Natural killer cell (primary cell): ENCODE results near the gene PLEKHA7. TPM values are rescaled to one million over a fixed set of nuclear protein-coding genes. Genes with fewer than 3 reads are reported as not detected.

Source experiments
- ATAC-seq, 3 donors: fragments of 150-1000 bp in 2 of 3; fragments of 200-7000 bp in 1 of 3; cut with Tn5 transposase; 1 replicate in 1 of 3; 2 replicates in 2 of 3; pipeline ENCODE4 v1.10.0; 2021; ENCODE audit warnings: mild to moderate bottlenecking in 2 of 3, moderate library complexity in 2 of 3
- DNase-seq, 2 donors: peaks; one replicate each; pipeline versions ENCODE4 v3.0.0 to v3.0.0-alpha.2; 2013 to 2021; ENCODE audit warnings: mixed read lengths in 1 of 2
- H3K27ac ChIP-seq: one replicate; pipeline ENCODE4 v1.5.1; 2013; ENCODE audit warnings: mild to moderate bottlenecking, low read length
- H3K27me3 ChIP-seq: one replicate; pipeline ENCODE4 v1.6.1; 2013; ENCODE audit warnings: low read length; ENCODE audit not compliant: control insufficient read depth, insufficient read depth
- H3K36me3 ChIP-seq: one replicate; pipeline ENCODE4 v1.6.1; 2013; ENCODE audit warnings: low read length; ENCODE audit not compliant: control insufficient read depth, insufficient read depth
- H3K4me1 ChIP-seq: one replicate; pipeline ENCODE4 v1.6.1; 2013; ENCODE audit warnings: low read length; ENCODE audit not compliant: control insufficient read depth, insufficient read depth
- H3K4me3 ChIP-seq: one replicate; pipeline ENCODE4 v1.5.1; 2013; ENCODE audit warnings: low read length
- H3K9me3 ChIP-seq: one replicate; pipeline ENCODE4 v1.6.1; 2013; ENCODE audit warnings: low read length; ENCODE audit not compliant: control insufficient read depth, insufficient read depth
- H3K27ac Mint-ChIP-seq, 2 donors: one replicate each; pipeline ENCODE4 v1.8.0; 2022; ENCODE audit warnings: mild to moderate bottlenecking in 2 of 2, mixed read lengths in 2 of 2, moderate library complexity in 1 of 2
- H3K27me3 Mint-ChIP-seq, 2 donors: one replicate each; pipeline ENCODE4 v1.8.0; 2022; ENCODE audit warnings: low read depth in 2 of 2, mixed read lengths in 2 of 2
- H3K36me3 Mint-ChIP-seq: one replicate; pipeline ENCODE4 v1.8.0; 2022; ENCODE audit warnings: mixed read lengths
- H3K4me1 Mint-ChIP-seq, 2 donors: one replicate each; pipeline ENCODE4 v1.8.0; 2022; ENCODE audit warnings: mixed read lengths in 2 of 2
- H3K4me3 Mint-ChIP-seq: one replicate; pipeline ENCODE4 v1.8.0; 2022; ENCODE audit warnings: mild to moderate bottlenecking, moderate library complexity, mixed read lengths
- H3K9me3 Mint-ChIP-seq, 2 donors: one replicate each; pipeline ENCODE4 v1.8.0; 2022; ENCODE audit warnings: mixed read lengths in 2 of 2
- CTCF ChIP-seq: fragments of 200-600 bp; IDR thresholded peaks from one replicate; pipeline ENCODE4 v1.8.0; 2022; ENCODE audit warnings: antibody characterized with exemption
- WGBS: methylation state at CpG from one replicate; pipeline ENCODE4 v1.1.7; 2013; ENCODE audit warnings: missing lambda C conversion rate; ENCODE audit not compliant: insufficient coverage; 5-methylcytosine and 5-hydroxymethylcytosine counted together
- intact Hi-C: fragments of 100-400 bp; cut with micrococcal nuclease; formaldehyde crosslinking; loops from one replicate; pipeline ENCODE4 v1.14.2; 2022
- total RNA-seq, 4 donors: library from RNA; stranded (reverse); fragments of 120-200 nt in 1 of 4; gene quantifications; one replicate each; pipeline versions ENCODE4 v1.2.3 to v1.2.4, GENCODE V29; 2013 to 2022

The PLEKHA7 gene
- total RNA-seq, 3 donors from 2014 or later (not counting 1 experiment from before 2014, with no cell fraction given) = 1.00 to 2.5 (median 1.3) TPM

- H3K27ac Mint-ChIP-seq = peak overlapping the region in 1 of 2 donors; percentile 51
- 97% methylated on average over 2 of the region's 2 CpGs for WGBS
- no peaks in the 10 kb centered on the region for H3K36me3 Mint-ChIP-seq
- intact Hi-C loops = no loop called here
- H3K4me3 Mint-ChIP-seq = no peak overlapping the region
- H3K9me3 ChIP-seq = no peaks in the 10 kb centered on the region
- no peaks in the 10 kb centered on the region for H3K4me1 Mint-ChIP-seq
- H3K9me3 Mint-ChIP-seq = no peaks in the 10 kb centered on the region
- H3K4me3 ChIP-seq = no peak overlapping the region
- TF ChIP-seq CTCF = no peak
- H3K36me3 ChIP-seq = no peaks in the 10 kb centered on the region
- no peaks in the 10 kb centered on the region for H3K27me3 Mint-ChIP-seq
- H3K27me3 ChIP-seq = no peaks in the 10 kb centered on the region
- H3K4me1 ChIP-seq = no peaks in the 10 kb centered on the region
- ATAC-seq (no peak), DNase-seq (no peak)
- H3K27ac ChIP-seq = no peak overlapping the region
Observed at GRCh38 chr11:16780146-16780545, 234.1 kb downstream of the PLEKHA7 start.

GRCh38 chr11:16779436-16779835 is 234.8 kb downstream of the PLEKHA7 start:
- H3K36me3 ChIP-seq = no peaks in the 10 kb centered on the region
- no peaks in the 10 kb centered on the region for H3K27me3 ChIP-seq
- no peaks in the 10 kb centered on the region for H3K4me1 Mint-ChIP-seq
- intact Hi-C loops = no loop called here
- no peak overlapping the region for H3K27ac ChIP-seq
- no peak for TF ChIP-seq CTCF
- no peak for DNase-seq
- H3K27me3 Mint-ChIP-seq = no peaks in the 10 kb centered on the region
- H3K9me3 ChIP-seq = no peaks in the 10 kb centered on the region
- 72% methylated on average over 8 of the region's 8 CpGs for WGBS
- H3K27ac Mint-ChIP-seq = no peak overlapping the region
- H3K4me1 ChIP-seq = no peaks in the 10 kb centered on the region
- H3K36me3 Mint-ChIP-seq = no peaks in the 10 kb centered on the region
- peak in 1 of 3 donors; percentile 34 for ATAC-seq
- H3K4me3 ChIP-seq = no peak overlapping the region
- H3K4me3 Mint-ChIP-seq = no peak overlapping the region
- no peaks in the 10 kb centered on the region for H3K9me3 Mint-ChIP-seq

DNA sequence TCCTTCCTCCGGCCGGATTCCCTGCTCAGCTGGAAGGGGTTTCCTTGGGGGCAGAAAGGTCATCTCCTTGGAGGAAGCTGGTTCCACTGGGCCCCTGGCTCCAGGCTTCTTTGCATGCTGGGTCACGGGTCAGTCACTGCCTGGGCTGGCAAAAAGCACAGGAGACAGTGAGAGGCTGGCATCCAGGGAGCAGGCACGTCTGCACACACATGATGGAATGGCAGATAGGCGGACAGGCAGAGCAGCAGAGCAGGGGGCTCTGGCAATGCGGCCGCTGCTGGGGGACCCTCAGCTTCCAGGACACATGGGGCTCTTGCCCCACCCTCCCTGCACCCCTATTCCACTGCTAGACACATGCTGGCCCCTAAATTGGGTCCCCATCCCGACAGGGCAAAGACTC is 235.3 kb downstream of the PLEKHA7 start:
- Mint-ChIP-seq H3K27me3 (no peaks in the 10 kb centered on the region), H3K9me3 (no peaks in the 10 kb centered on the region), H3K4me1 (no peaks in the 10 kb centered on the region), H3K4me3 (no peak overlapping the region), H3K27ac (no peak overlapping the region), H3K36me3 (no peaks in the 10 kb centered on the region)
- H3K36me3 ChIP-seq = no peaks in the 10 kb centered on the region
- DNase-seq = no peak
- no peaks in the 10 kb centered on the region for H3K9me3 ChIP-seq
- no peak for ATAC-seq
- no peaks in the 10 kb centered on the region for H3K27me3 ChIP-seq
- no peak overlapping the region for H3K27ac ChIP-seq
- H3K4me1 ChIP-seq = no peaks in the 10 kb centered on the region
- TF ChIP-seq CTCF = no peak
- no peak overlapping the region for H3K4me3 ChIP-seq
- 93% methylated on average over 8 of the region's 8 CpGs for WGBS
- intact Hi-C loops = no loop called here

DNA sequence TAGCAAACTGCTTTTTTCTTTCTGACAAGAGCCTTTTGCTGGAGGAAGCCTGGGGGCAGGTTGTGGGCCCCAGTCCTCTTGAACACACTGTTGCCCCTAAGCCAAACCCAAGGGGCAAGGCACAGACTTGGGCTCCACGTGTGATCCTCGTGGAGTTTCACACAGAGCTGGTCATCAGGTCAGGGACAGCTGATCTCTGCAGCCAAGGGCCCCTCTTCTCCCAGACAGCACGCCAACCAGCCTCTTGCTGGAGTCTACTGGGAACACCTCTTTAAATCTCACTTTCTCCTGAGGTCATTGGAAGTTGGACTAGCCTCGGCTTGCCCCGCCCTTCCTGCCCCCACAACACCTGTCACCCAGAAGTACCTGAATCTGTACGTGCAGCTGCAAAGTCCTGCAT is 235.9 kb downstream of the PLEKHA7 start:
- H3K4me1 ChIP-seq = no peaks in the 10 kb centered on the region
- no peaks in the 10 kb centered on the region for H3K36me3 Mint-ChIP-seq
- H3K4me1 Mint-ChIP-seq = no peaks in the 10 kb centered on the region
- 83% methylated on average over 6 of the region's 6 CpGs for WGBS
- TF ChIP-seq CTCF = no peak
- H3K9me3 Mint-ChIP-seq = no peaks in the 10 kb centered on the region
- no peaks in the 10 kb centered on the region for H3K27me3 Mint-ChIP-seq
- H3K4me3 ChIP-seq = no peak overlapping the region
- no peaks in the 10 kb centered on the region for H3K27me3 ChIP-seq
- no peaks in the 10 kb centered on the region for H3K9me3 ChIP-seq
- no peak overlapping the region for H3K27ac ChIP-seq
- no peak overlapping the region for H3K4me3 Mint-ChIP-seq
- H3K36me3 ChIP-seq = no peaks in the 10 kb centered on the region
- ATAC-seq (no peak), DNase-seq (no peak)
- intact Hi-C loops = no loop called here
- no peak overlapping the region for H3K27ac Mint-ChIP-seq
